Natural killer cell (primary cell): ENCODE data around the gene STX16. TPM values are rescaled to one million over a fixed set of nuclear protein-coding genes. Genes with fewer than 3 reads are reported as not detected.

Experiments
- ATAC-seq, 3 donors: fragments of 150-1000 bp in 2 of 3; fragments of 200-7000 bp in 1 of 3; cut with Tn5 transposase; 1 replicate in 1 of 3; 2 replicates in 2 of 3; pipeline ENCODE4 v1.10.0; 2021; ENCODE audit warnings: mild to moderate bottlenecking in 2 of 3, moderate library complexity in 2 of 3
- DNase-seq, 2 donors: peaks; one replicate each; pipeline versions ENCODE4 v3.0.0 to v3.0.0-alpha.2; 2013 to 2021; ENCODE audit warnings: mixed read lengths in 1 of 2
- H3K27ac ChIP-seq: one replicate; pipeline ENCODE4 v1.5.1; 2013; ENCODE audit warnings: mild to moderate bottlenecking, low read length
- H3K27me3 ChIP-seq: one replicate; pipeline ENCODE4 v1.6.1; 2013; ENCODE audit warnings: low read length; ENCODE audit not compliant: control insufficient read depth, insufficient read depth
- H3K36me3 ChIP-seq: one replicate; pipeline ENCODE4 v1.6.1; 2013; ENCODE audit warnings: low read length; ENCODE audit not compliant: control insufficient read depth, insufficient read depth
- H3K4me1 ChIP-seq: one replicate; pipeline ENCODE4 v1.6.1; 2013; ENCODE audit warnings: low read length; ENCODE audit not compliant: control insufficient read depth, insufficient read depth
- H3K4me3 ChIP-seq: one replicate; pipeline ENCODE4 v1.5.1; 2013; ENCODE audit warnings: low read length
- H3K9me3 ChIP-seq: one replicate; pipeline ENCODE4 v1.6.1; 2013; ENCODE audit warnings: low read length; ENCODE audit not compliant: control insufficient read depth, insufficient read depth
- H3K27ac Mint-ChIP-seq, 2 donors: one replicate each; pipeline ENCODE4 v1.8.0; 2022; ENCODE audit warnings: mild to moderate bottlenecking in 2 of 2, mixed read lengths in 2 of 2, moderate library complexity in 1 of 2
- H3K27me3 Mint-ChIP-seq, 2 donors: one replicate each; pipeline ENCODE4 v1.8.0; 2022; ENCODE audit warnings: low read depth in 2 of 2, mixed read lengths in 2 of 2
- H3K36me3 Mint-ChIP-seq: one replicate; pipeline ENCODE4 v1.8.0; 2022; ENCODE audit warnings: mixed read lengths
- H3K4me1 Mint-ChIP-seq, 2 donors: one replicate each; pipeline ENCODE4 v1.8.0; 2022; ENCODE audit warnings: mixed read lengths in 2 of 2
- H3K4me3 Mint-ChIP-seq: one replicate; pipeline ENCODE4 v1.8.0; 2022; ENCODE audit warnings: mild to moderate bottlenecking, moderate library complexity, mixed read lengths
- H3K9me3 Mint-ChIP-seq, 2 donors: one replicate each; pipeline ENCODE4 v1.8.0; 2022; ENCODE audit warnings: mixed read lengths in 2 of 2
- WGBS: methylation state at CpG from one replicate; pipeline ENCODE4 v1.1.7; 2013; ENCODE audit warnings: missing lambda C conversion rate; ENCODE audit not compliant: insufficient coverage; 5-methylcytosine and 5-hydroxymethylcytosine counted together
- intact Hi-C: fragments of 100-400 bp; cut with micrococcal nuclease; formaldehyde crosslinking; loops from one replicate; pipeline ENCODE4 v1.14.2; 2022
- total RNA-seq, 4 donors: library from RNA; stranded (reverse); fragments of 120-200 nt in 1 of 4; gene quantifications; one replicate each; pipeline versions ENCODE4 v1.2.3 to v1.2.4, GENCODE V29; 2013 to 2022
- TF ChIP-seq, protein P1 (sequence below): fragments of 200-600 bp; IDR thresholded peaks from one replicate; pipeline ENCODE4 v1.8.0; 2022; ENCODE audit warnings: antibody characterized with exemption

STX16 gene
- total RNA-seq, 3 donors from 2014 or later (not counting 1 experiment from before 2014, with no cell fraction given) = 136 to 146 (median 143) TPM

DNA sequence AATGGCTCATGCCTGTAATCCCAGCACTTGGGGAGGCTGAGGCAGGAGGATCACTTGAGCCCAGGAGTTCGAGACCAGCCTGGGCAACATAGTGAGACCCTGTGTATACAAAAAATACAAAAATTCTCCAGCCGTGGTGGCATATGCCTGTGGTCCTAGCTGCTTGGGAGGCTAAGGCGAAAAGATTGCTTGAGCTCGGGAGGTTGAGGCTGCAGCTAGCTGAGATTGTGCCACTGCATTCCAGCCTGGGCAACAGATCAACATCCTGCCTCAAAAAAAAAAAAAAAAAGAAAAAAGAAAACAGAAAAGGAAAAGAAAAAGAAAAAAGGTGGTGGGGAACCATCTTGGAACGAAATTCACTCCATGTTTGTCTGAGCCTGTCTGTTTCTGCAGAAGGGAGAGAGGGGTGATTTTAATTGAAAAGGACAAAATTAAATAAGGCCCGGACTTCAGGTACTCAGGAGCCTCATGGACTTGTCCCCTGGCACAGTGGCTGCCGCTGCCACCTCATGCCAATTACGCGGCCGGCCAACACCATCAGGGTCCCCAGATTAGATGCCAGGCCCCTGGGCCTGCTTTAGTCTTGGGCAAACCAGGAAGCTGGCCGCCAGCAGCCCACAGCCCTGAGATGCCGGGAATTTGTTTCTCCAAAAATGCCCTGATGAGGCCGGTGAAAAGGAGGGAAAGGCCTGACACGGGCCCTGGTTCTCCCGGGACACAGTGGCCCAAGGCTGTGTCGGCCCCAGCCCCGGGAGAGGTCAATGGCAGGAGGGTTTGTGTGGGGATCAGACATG, 37.8 kb upstream of the STX16 start:
- TF ChIP-seq, protein P1, sequence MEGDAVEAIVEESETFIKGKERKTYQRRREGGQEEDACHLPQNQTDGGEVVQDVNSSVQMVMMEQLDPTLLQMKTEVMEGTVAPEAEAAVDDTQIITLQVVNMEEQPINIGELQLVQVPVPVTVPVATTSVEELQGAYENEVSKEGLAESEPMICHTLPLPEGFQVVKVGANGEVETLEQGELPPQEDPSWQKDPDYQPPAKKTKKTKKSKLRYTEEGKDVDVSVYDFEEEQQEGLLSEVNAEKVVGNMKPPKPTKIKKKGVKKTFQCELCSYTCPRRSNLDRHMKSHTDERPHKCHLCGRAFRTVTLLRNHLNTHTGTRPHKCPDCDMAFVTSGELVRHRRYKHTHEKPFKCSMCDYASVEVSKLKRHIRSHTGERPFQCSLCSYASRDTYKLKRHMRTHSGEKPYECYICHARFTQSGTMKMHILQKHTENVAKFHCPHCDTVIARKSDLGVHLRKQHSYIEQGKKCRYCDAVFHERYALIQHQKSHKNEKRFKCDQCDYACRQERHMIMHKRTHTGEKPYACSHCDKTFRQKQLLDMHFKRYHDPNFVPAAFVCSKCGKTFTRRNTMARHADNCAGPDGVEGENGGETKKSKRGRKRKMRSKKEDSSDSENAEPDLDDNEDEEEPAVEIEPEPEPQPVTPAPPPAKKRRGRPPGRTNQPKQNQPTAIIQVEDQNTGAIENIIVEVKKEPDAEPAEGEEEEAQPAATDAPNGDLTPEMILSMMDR = no peak
- Histone ChIP-seq H3K4me3 (no peak overlapping the region), H3K27ac (no peak overlapping the region), H3K27me3 (no peaks in the 10 kb centered on the region), H3K4me1 (no peaks in the 10 kb centered on the region), H3K36me3 (no peaks in the 10 kb centered on the region), H3K9me3 (no peaks in the 10 kb centered on the region)
- H3K27ac Mint-ChIP-seq = no peak overlapping the region
- H3K4me1 Mint-ChIP-seq = no peaks in the 10 kb centered on the region
- no peak for ATAC-seq
- H3K4me3 Mint-ChIP-seq = no peak overlapping the region
- H3K27me3 Mint-ChIP-seq = no peaks in the 10 kb centered on the region
- H3K9me3 Mint-ChIP-seq = no peaks in the 10 kb centered on the region
- no peaks in the 10 kb centered on the region for H3K36me3 Mint-ChIP-seq
- intact Hi-C loops = no loop called here
- 88% methylated on average over 17 of the region's 17 CpGs for WGBS
- DNase-seq = no peak

DNA sequence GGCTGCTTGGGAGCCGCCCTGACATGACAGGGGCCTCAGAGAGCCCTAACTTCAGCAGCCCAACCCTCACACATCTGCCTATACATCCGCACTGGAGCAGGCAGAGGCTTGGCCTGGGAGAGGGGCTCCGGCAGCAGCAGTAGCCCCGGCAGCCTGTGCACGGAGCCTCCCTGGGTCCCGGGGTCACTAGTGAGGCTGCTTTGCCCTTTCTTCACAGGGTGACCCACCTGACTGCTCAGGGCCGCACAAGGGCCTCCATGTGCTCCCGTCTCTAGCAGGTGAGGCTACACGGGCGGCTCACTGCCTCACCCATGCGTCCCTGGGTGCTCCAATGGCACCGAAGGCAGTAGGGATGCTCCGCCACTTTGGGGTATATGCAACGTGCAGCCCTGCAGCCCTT, 36.7 kb upstream of the STX16 start:
- Mint-ChIP-seq H3K27ac (no peak overlapping the region), H3K4me3 (no peak overlapping the region)

GRCh38 chr20:58614984-58615760, 35.9 kb upstream of the STX16 start:
- Histone ChIP-seq H3K9me3 (no peaks in the 10 kb centered on the region), H3K36me3 (no peaks in the 10 kb centered on the region), H3K4me1 (peaks cover 6% of the 10 kb centered on the region), H3K4me3 (no peak overlapping the region), H3K27me3 (no peaks in the 10 kb centered on the region), H3K27ac (no peak overlapping the region)
- Mint-ChIP-seq H3K27me3 (peaks cover 0 to 5% of the 10 kb centered on the region in 2 donors), H3K36me3 (no peaks in the 10 kb centered on the region), H3K4me1 (no peaks in the 10 kb centered on the region), H3K27ac (no peak overlapping the region), H3K4me3 (no peak overlapping the region), H3K9me3 (no peaks in the 10 kb centered on the region)
- intact Hi-C loops = no loop called here
- TF ChIP-seq, protein P1 = no peak
- ATAC-seq (no peak), DNase-seq (no peak)
- 86% methylated on average over 22 of the region's 22 CpGs for WGBS

More for the DNA sequence above, 36.7 kb upstream of the STX16 start:
- Histone ChIP-seq H3K36me3 (no peaks in the 10 kb centered on the region), H3K27ac (no peak overlapping the region), H3K27me3 (no peaks in the 10 kb centered on the region), H3K4me1 (peaks cover 4% of the 10 kb centered on the region), H3K4me3 (no peak overlapping the region), H3K9me3 (no peaks in the 10 kb centered on the region)
- DNase-seq = no peak
- TF ChIP-seq, protein P1 = no peak
- Mint-ChIP-seq H3K9me3 (no peaks in the 10 kb centered on the region), H3K36me3 (no peaks in the 10 kb centered on the region), H3K27me3 (peaks cover 0 to under 1% of the 10 kb centered on the region in 2 donors), H3K4me1 (no peaks in the 10 kb centered on the region)
- intact Hi-C loops = no loop called here
- no peak for ATAC-seq
- 91% methylated on average over 14 of the region's 14 CpGs for WGBS
